ENCODE measurements around the gene MFSD6. TPM values are rescaled to one million over a fixed set of nuclear protein-coding genes. Genes with fewer than 3 reads are reported as not detected.

The MFSD6 gene
- total RNA-seq, 1 experiment from 2014 or later: 20.9 TPM

- no peak overlapping the region for H3K9ac ChIP-seq (ENCODE audit: low read length)
- ATAC-seq (no peak), DNase-seq (no peak)
- H3K4me1 ChIP-seq (ENCODE audit: insufficient read depth, low read length): no peaks in the 10 kb centered on the region
- no peaks in the 10 kb centered on the region for H3K9me3 ChIP-seq (ENCODE audit: low read length)
- ChIA-PET CTCF (no interaction called here), POLR2A (ENCODE audit: unreplicated experiment) (no interaction called here)
- H4K20me1 ChIP-seq (ENCODE audit: low read length): no peaks in the 10 kb centered on the region
- intact Hi-C loops (cut with micrococcal nuclease): no loop called here
- no peak overlapping the region for H2AFZ ChIP-seq (ENCODE audit: low read length)
- no peak overlapping the region for H3K4me3 ChIP-seq (ENCODE audit: low read length)
- no peaks in the 10 kb centered on the region for H3K36me3 ChIP-seq (ENCODE audit: low read depth, low read length)
- no peak overlapping the region for H3K4me2 ChIP-seq (ENCODE audit: low read length)
- H3K27me3 ChIP-seq (ENCODE audit: low read length): no peaks in the 10 kb centered on the region
- H3K79me2 ChIP-seq (ENCODE audit: low read length): no peaks in the 10 kb centered on the region
- BruUV-seq (replicated peaks): no TSS peak
- no peaks in the 10 kb centered on the region for H3K9me2 ChIP-seq (replicated peaks; ENCODE audit: low read length)
- TF ChIP-seq EZH2phosphoT487 (IDR thresholded peaks at IDR 0.05; ENCODE audit: borderline replicate concordance, low read length) (no peak), EZH2 (IDR thresholded peaks at IDR 0.05; ENCODE audit: low read length, unreplicated experiment) (no peak)
- TF ChIP-seq, protein P1, sequence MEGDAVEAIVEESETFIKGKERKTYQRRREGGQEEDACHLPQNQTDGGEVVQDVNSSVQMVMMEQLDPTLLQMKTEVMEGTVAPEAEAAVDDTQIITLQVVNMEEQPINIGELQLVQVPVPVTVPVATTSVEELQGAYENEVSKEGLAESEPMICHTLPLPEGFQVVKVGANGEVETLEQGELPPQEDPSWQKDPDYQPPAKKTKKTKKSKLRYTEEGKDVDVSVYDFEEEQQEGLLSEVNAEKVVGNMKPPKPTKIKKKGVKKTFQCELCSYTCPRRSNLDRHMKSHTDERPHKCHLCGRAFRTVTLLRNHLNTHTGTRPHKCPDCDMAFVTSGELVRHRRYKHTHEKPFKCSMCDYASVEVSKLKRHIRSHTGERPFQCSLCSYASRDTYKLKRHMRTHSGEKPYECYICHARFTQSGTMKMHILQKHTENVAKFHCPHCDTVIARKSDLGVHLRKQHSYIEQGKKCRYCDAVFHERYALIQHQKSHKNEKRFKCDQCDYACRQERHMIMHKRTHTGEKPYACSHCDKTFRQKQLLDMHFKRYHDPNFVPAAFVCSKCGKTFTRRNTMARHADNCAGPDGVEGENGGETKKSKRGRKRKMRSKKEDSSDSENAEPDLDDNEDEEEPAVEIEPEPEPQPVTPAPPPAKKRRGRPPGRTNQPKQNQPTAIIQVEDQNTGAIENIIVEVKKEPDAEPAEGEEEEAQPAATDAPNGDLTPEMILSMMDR (conservative IDR thresholded peaks at IDR 0.05; ENCODE audit: low read depth, low read length): no peak
- H3K27ac ChIP-seq (ENCODE audit: low read length): no peak overlapping the region
- no peaks in the 10 kb centered on the region for H3F3A ChIP-seq (ENCODE audit: low read length, unreplicated experiment)
These were observed 47.2 kb upstream of the MFSD6 start for GRCh38 chr2:190360965-190361364.

GRCh38 chr2:190361572-190361971 is 46.6 kb upstream of the MFSD6 start:
- intact Hi-C loops (cut with micrococcal nuclease): no loop called here
- ChIA-PET CTCF (no interaction called here), POLR2A (ENCODE audit: unreplicated experiment) (no interaction called here)
- Histone ChIP-seq H3K27ac (ENCODE audit: low read length) (no peak overlapping the region), H2AFZ (ENCODE audit: low read length) (no peak overlapping the region), H3F3A (ENCODE audit: low read length, unreplicated experiment) (no peaks in the 10 kb centered on the region), H3K27me3 (ENCODE audit: low read length) (no peaks in the 10 kb centered on the region), H3K9ac (ENCODE audit: low read length) (no peak overlapping the region), H3K9me2 (replicated peaks; ENCODE audit: low read length) (no peaks in the 10 kb centered on the region), H3K4me2 (ENCODE audit: low read length) (no peak overlapping the region), H3K79me2 (ENCODE audit: low read length) (no peaks in the 10 kb centered on the region), H3K9me3 (ENCODE audit: low read length) (no peaks in the 10 kb centered on the region), H3K36me3 (ENCODE audit: low read depth, low read length) (no peaks in the 10 kb centered on the region), H4K20me1 (ENCODE audit: low read length) (no peaks in the 10 kb centered on the region), H3K4me1 (ENCODE audit: insufficient read depth, low read length) (no peaks in the 10 kb centered on the region), H3K4me3 (ENCODE audit: low read length) (no peak overlapping the region)
- DNase-seq (no peak), ATAC-seq (no peak)
- TF ChIP-seq EZH2phosphoT487 (IDR thresholded peaks at IDR 0.05; ENCODE audit: borderline replicate concordance, low read length) (no peak), EZH2 (IDR thresholded peaks at IDR 0.05; ENCODE audit: low read length, unreplicated experiment) (no peak)
- TF ChIP-seq, protein P1 (conservative IDR thresholded peaks at IDR 0.05; ENCODE audit: low read depth, low read length): no peak
- no TSS peak for BruUV-seq (replicated peaks)

GRCh38 chr2:190362894-190363293 is 45.3 kb upstream of the MFSD6 start:
- no peak overlapping the region for H3K4me2 ChIP-seq (ENCODE audit: low read length)
- no peak for ATAC-seq
- no peak overlapping the region for H3K27ac ChIP-seq (ENCODE audit: low read length)
- intact Hi-C loops (cut with micrococcal nuclease): no loop called here
- H2AFZ ChIP-seq (ENCODE audit: low read length): no peak overlapping the region
- no peaks in the 10 kb centered on the region for H3K27me3 ChIP-seq (ENCODE audit: low read length)
- CTCF ChIA-PET: no interaction called here
- H3K36me3 ChIP-seq (ENCODE audit: low read depth, low read length): no peaks in the 10 kb centered on the region
- BruUV-seq (replicated peaks): no TSS peak
- no peaks in the 10 kb centered on the region for H3K4me1 ChIP-seq (ENCODE audit: insufficient read depth, low read length)
- no peaks in the 10 kb centered on the region for H3K9me3 ChIP-seq (ENCODE audit: low read length)
- no peak overlapping the region for H3K4me3 ChIP-seq (ENCODE audit: low read length)
- no peaks in the 10 kb centered on the region for H4K20me1 ChIP-seq (ENCODE audit: low read length)
- no peaks in the 10 kb centered on the region for H3K9me2 ChIP-seq (replicated peaks; ENCODE audit: low read length)
- H3K9ac ChIP-seq (ENCODE audit: low read length): no peak overlapping the region
- POLR2A ChIA-PET (ENCODE audit: unreplicated experiment): no interaction called here
- H3F3A ChIP-seq (ENCODE audit: low read length, unreplicated experiment): no peaks in the 10 kb centered on the region
- no peaks in the 10 kb centered on the region for H3K79me2 ChIP-seq (ENCODE audit: low read length)
- TF ChIP-seq EZH2 (IDR thresholded peaks at IDR 0.05; ENCODE audit: low read length, unreplicated experiment) (no peak), EZH2phosphoT487 (IDR thresholded peaks at IDR 0.05; ENCODE audit: borderline replicate concordance, low read length) (no peak)
- TF ChIP-seq, protein P1 (conservative IDR thresholded peaks at IDR 0.05; ENCODE audit: low read depth, low read length): no peak
- DNase-seq: no peak

Data from PC-3 (cell line).